Measurements from ENCODE around the gene NDUFS1. TPM values are rescaled to one million over a fixed set of nuclear protein-coding genes. Genes with fewer than 3 reads are reported as not detected.

Gene NDUFS1
- total and polyA plus RNA-seq, 2 of the 4 experiments (the other 2 are of a cell fraction): 72.1 to 118 TPM

GRCh38 chr2:206201075-206201848, 42.0 kb upstream of the NDUFS1 start (continued):
- no peak for TF ChIP-seq RAD21 (IDR thresholded peaks at IDR 0.05; ENCODE audit: low read length)

GRCh38 chr2:206198677-206199076, 39.4 kb upstream of the NDUFS1 start:
- no peak overlapping the region for H4K5ac ChIP-seq (ENCODE audit: low read depth, low read length)
- H3K4ac ChIP-seq (ENCODE audit: low read depth, low read length): no peak overlapping the region
- CTCF ChIA-PET: interaction anchor here (0.6 kb wide), 1 partner anchor 55 kb away, joined by 3 read pairs; no protein-coding TSS in a partner anchor
- H3K18ac ChIP-seq (ENCODE audit: low read depth, low read length): no peak overlapping the region
- in situ Hi-C loops (cut with MboI; ENCODE audit: low sequenced_read_pairs): no loop called here
- H3K36me3 ChIP-seq (ENCODE audit: control insufficient read depth, insufficient read depth, low read length): no peaks in the 10 kb centered on the region
- H2BK15ac ChIP-seq (ENCODE audit: low read depth, low read length): no peak overlapping the region
- DNase-seq: peak; percentile 28
- no peak overlapping the region for H2BK5ac ChIP-seq (ENCODE audit: low read depth, low read length, poor library complexity, severe bottlenecking)
- no TSS peak for BruUV-seq (replicated peaks)
- no peak overlapping the region for H2AK9ac ChIP-seq (replicated peaks; ENCODE audit: low read depth, low read length, poor library complexity)
- H4K91ac ChIP-seq (ENCODE audit: insufficient read depth, low read depth, low read length): no peak overlapping the region
- dilution Hi-C loops (cut with HindIII; ENCODE audit: low sequenced_read_pairs, unreplicated experiment): no loop called here
- no peak overlapping the region for H3K14ac ChIP-seq (replicated peaks; ENCODE audit: low read depth, low read length)
- no peaks in the 10 kb centered on the region; the same call in none of the 2 replicates for H3K27me3 ChIP-seq (ENCODE audit: control insufficient read depth, insufficient read depth, low read length)
- H3K4me1 ChIP-seq (ENCODE audit: control insufficient read depth, insufficient read depth, low read length): no peaks in the 10 kb centered on the region
- no peak overlapping the region for H3K27ac ChIP-seq (ENCODE audit: insufficient read depth, low read length)
- H2BK20ac ChIP-seq (ENCODE audit: low read depth, low read length): no peak overlapping the region
- no peak overlapping the region for H4K8ac ChIP-seq (ENCODE audit: low read depth in 2 of 2, low read length in 2 of 2)
- H3K23ac ChIP-seq (ENCODE audit: low read depth, low read length): no peak overlapping the region
- H3K9me1 ChIP-seq (ENCODE audit: insufficient read depth, low read length): no peaks in the 10 kb centered on the region
- no peak overlapping the region for H2AK5ac ChIP-seq (ENCODE audit: low read depth, low read length)
- no peak overlapping the region for H2BK120ac ChIP-seq (ENCODE audit: low read depth, low read length)
- H3K4me2 ChIP-seq (ENCODE audit: low read depth, low read length): no peak overlapping the region
- H3K4me3 ChIP-seq (ENCODE audit: insufficient read depth, low read depth, low read length): no peak overlapping the region
- no CpG with 5 or more reads among the region's 1 CpG for WGBS, 2 experiments (ENCODE audit: extremely low coverage in 2 of 2, insufficient read length in 1 of 2)
- no peak overlapping the region for H2AFZ ChIP-seq (replicated peaks; ENCODE audit: low read length, poor library complexity)
- intact Hi-C loops (cut with micrococcal nuclease): no loop called here
- H3K9ac ChIP-seq (ENCODE audit: low read depth, low read length): no peak overlapping the region
- no peaks in the 10 kb centered on the region for H3K9me3 ChIP-seq (ENCODE audit: control insufficient read depth, insufficient read depth, low read length)
- peak; percentile 48 for ATAC-seq (ENCODE audit: low read depth)
- H3K56ac ChIP-seq (ENCODE audit: extremely low read depth, insufficient read depth, low read length): no peak overlapping the region
- POLR2A ChIA-PET (ENCODE audit: unreplicated experiment): no interaction called here
- H4K20me1 ChIP-seq (ENCODE audit: insufficient read depth, low read length): no peaks in the 10 kb centered on the region
- H3K79me1 ChIP-seq (ENCODE audit: low read depth in 1 of 2, low read length in 2 of 2): no peaks in the 10 kb centered on the region
- TF ChIP-seq RFX5 (IDR thresholded peaks at IDR 0.05; ENCODE audit: low read depth, low read length) (no peak), POLR2A (IDR thresholded peaks at IDR 0.05; ENCODE audit: low read depth, low read length) (no peak), MXI1 (IDR thresholded peaks at IDR 0.05; ENCODE audit: borderline replicate concordance, low read depth, low read length) (no peak), CEBPB (IDR thresholded peaks at IDR 0.05; ENCODE audit: low read depth, low read length) (no peak), CHD1 (IDR thresholded peaks at IDR 0.05; ENCODE audit: low read depth, low read length) (no peak), RAD21 (IDR thresholded peaks at IDR 0.05; ENCODE audit: low read length) (no peak), CTCF (conservative IDR thresholded peaks at IDR 0.05; ENCODE audit: low read depth, low read length) (no peak), SMC3 (IDR thresholded peaks at IDR 0.05; ENCODE audit: low read depth, low read length) (no peak), MAFK (IDR thresholded peaks at IDR 0.05; ENCODE audit: low read depth, low read length) (no peak), NFE2L2 (IDR thresholded peaks at IDR 0.05; ENCODE audit: low read depth, low read length) (no peak), USF2 (IDR thresholded peaks at IDR 0.05; ENCODE audit: low read depth, low read length) (no peak), ELK1 (IDR thresholded peaks at IDR 0.05; ENCODE audit: borderline replicate concordance, low read depth, low read length) (no peak), BHLHE40 (IDR thresholded peaks at IDR 0.05; ENCODE audit: low read depth, low read length) (no peak)

Data from IMR-90 (cell line).